Jurkat, Clone E6-1 (cell line): ENCODE results near the gene ANO10. TPM values are rescaled to one million over a fixed set of nuclear protein-coding genes. Genes with fewer than 3 reads are reported as not detected.
"Not testable (repeated sequence)": the region's sequence is repeated elsewhere in the genome, so short reads cannot be mapped to it uniquely, and the experiment has no call there.

ENCODE experiments used
- DNase-seq: peaks from one replicate; pipeline ENCODE4 v3.0.0-alpha.2; 2011; ENCODE audit warnings: low read depth, low spot score
- H3K4me3 ChIP-seq: 2 replicates; pipeline ENCODE4 v1.5.1; 2011; ENCODE audit warnings: mild to moderate bottlenecking, low read length, control low read depth, moderate library complexity
- polyA plus RNA-seq: library from polyadenylated mRNA; unstranded; fragments of >200 nt; gene quantifications from one replicate; pipeline ENCODE4 v1.2.1, GENCODE V29; 2012; ENCODE audit warnings: missing spikeins; ENCODE audit not compliant: insufficient read length, insufficient read depth

ANO10 gene, protein sequence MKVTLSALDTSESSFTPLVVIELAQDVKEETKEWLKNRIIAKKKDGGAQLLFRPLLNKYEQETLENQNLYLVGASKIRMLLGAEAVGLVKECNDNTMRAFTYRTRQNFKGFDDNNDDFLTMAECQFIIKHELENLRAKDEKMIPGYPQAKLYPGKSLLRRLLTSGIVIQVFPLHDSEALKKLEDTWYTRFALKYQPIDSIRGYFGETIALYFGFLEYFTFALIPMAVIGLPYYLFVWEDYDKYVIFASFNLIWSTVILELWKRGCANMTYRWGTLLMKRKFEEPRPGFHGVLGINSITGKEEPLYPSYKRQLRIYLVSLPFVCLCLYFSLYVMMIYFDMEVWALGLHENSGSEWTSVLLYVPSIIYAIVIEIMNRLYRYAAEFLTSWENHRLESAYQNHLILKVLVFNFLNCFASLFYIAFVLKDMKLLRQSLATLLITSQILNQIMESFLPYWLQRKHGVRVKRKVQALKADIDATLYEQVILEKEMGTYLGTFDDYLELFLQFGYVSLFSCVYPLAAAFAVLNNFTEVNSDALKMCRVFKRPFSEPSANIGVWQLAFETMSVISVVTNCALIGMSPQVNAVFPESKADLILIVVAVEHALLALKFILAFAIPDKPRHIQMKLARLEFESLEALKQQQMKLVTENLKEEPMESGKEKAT
- 10.8 TPM for polyA plus RNA-seq

DNA sequence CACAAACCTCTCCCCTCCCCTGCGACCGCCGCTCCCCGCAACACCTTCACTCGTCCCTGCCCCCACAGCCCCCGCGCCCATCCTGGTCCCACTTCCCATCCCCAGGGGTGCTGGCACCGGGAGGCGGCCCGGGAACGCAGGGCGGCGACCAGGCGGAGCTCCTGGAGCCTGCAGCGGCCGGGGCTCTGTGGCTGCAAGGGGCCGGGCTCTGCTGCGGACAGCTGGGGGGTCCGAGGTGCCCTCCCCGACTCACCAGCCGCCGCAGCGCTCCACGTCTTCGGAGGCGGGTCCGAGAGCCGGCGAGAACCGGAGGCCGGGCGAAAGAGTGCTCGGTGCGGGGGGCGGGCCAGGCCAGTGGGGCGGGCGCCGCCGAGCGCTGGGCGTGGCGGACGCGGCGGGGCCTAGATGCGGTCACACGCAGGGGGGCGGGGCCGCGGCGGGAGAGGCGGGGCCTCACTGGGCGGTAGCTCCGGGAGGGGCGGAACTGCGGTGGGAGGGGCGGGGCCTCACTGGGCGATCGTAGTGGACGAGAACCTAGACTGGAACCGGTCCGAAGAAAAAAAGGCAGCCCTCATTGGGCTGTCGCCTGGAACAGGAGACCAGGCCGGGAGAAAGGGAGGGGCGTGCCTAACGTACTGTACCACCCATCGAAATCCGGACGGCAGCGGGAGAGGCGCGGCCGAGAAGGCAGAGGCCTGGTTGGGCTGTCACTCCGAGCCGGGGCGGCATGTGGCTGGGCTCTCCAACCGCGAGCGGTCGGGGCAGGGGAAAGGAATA, at the start of gene ANO10:
Gene ANO10 (minus strand): TSS at position 356 of the 777 bp plus-strand sequence. CDS start 16,159 bp downstream, outside the sequence.
- peak within 1 kb of the TSS; percentile 63 for H3K4me3 ChIP-seq
- peak; percentile 89 for DNase-seq

- DNase-seq: no peak
- no peak overlapping the region for H3K4me3 ChIP-seq
These were observed 49.1 kb upstream of the ANO10 start for GRCh38 chr3:43670635-43671522.

DNA sequence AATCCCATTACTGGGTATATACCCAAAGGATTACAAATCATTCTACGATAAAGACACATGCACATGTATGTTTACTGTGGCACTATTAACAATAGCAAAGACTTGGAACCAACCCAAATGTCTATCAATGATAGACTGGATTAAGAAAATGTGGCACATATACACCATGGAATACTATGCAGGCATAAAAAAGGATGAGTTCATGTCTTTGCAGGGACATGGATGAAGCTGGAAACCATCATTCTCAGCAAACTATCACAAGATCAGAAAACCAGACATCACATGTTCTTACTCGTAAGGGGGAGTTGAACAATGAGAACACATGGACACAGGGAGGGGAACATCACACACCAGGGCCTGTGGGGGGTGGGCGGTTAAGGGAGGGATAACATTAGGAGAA, 43.2 kb upstream of the ANO10 start:
- DNase-seq, H3K4me3 ChIP-seq: not testable (repeated sequence)

DNA sequence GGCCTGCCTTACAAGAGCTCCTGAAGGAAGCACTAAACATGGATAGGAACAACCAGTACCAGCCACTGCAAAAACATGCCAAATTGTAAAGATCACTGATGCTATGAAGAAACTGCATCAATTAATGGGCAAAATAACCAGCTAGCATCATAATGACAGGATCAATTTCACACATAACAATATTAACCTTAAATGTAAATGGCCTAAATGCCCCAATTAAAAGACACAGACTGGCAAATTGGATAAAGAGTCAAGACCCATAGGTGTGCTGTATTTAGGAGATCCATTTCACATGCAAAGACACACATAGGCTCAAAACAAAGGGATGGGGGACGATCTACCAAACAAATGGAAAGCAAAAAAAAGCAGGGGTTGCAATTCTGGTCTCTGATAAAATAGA, 39.6 kb upstream of the ANO10 start:
- not testable (repeated sequence) for DNase-seq, H3K4me3 ChIP-seq

- no peak for DNase-seq
- no peak overlapping the region for H3K4me3 ChIP-seq
These were observed 37.6 kb upstream of the ANO10 start for GRCh38 chr3:43659250-43659880.

- not testable (repeated sequence) for H3K4me3 ChIP-seq, DNase-seq
These were observed 34.6 kb upstream of the ANO10 start for GRCh38 chr3:43656390-43656789.

DNA sequence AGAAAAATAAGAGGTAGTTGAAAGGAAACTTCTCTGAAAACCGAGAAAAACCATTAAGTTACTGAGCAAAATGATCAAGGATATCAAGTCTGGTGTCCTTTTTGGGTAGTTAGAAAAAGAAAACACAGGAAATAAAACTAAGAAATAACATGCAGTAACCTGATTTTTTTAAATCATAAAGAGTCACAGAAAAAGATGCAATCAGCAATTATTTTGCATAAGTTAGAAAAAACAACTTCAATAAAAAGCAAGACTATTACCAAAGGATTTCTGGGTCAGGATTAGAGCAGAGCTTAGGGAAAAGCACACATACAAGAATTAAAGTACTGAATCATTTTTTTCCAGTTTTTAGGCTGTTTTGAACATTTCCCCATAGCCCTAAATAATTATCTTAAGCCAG, 28.5 kb upstream of the ANO10 start:
- DNase-seq: no peak
- H3K4me3 ChIP-seq: no peak overlapping the region

DNA sequence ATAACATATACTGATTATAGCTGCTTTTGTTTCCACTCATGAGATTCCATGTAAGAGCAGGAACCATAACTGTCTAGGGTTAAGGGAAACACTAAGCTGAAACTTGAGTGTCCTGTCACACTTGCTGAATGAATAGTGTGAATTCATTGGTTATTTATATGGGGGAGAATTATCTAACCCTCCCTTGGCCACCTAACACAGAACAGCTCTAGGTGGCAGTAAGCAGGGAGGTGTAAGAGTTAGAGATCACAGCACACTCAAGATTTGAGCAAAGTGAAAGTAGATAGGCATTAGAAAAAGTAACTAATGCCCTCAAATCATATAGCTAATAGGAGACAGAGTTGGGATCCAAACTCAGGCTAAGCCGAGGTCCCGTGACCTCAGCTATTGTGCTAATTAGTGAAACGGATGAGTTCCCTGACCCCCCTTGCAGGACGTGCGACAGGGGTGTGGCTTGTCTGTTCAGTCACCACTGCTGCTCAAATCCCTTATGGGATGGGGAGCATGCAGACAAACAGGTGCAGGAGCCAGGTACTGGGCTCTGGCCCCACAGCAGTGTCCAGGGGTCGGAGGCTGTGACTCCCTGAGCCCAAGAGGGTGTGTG, 27.7 kb upstream of the ANO10 start:
- H3K4me3 ChIP-seq: no peak overlapping the region
- no peak for DNase-seq

DNA sequence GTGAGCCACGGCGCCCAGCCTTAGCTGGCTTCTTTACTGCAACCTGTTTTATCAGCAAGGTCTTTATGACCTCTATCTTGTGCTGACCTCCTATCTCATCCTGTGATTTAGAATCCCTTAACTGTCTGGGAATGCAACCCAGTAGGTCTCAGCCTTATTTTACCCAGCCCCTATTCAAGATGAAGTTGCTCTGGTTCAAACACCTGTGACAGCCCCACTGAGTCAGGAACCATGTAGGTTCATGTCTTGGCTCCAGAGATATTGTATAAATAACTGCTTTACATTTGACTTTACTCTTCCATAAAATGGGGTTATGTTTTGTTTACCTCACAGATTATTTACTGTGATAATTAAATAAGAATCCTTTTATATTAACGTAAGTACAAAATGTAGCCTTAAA, 27.1 kb upstream of the ANO10 start:
- no peak for DNase-seq

GRCh38 chr3:43647331-43648166, 25.7 kb upstream of the ANO10 start:
- H3K4me3 ChIP-seq: no peak overlapping the region

More for the DNA sequence above, 27.1 kb upstream of the ANO10 start:
- no peak overlapping the region for H3K4me3 ChIP-seq

DNA sequence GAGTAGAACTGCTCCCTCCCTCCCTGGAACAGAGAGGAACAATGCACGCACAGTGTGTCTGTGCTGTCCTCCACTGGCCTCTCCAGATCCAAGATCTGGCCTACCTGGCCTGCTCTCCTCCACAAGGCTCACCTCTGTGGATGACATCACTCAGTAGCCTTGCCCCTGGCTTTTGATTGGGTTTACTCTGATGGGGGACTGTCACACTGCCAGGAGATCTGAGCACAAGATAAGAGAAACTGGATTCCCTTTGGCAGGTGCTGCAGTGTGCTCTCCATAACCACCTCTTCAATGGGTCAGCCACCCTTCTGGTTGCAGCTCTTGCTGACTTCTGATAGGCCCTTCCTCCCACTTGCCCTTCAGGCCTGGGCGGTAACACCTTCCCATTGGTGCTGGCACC, 22.6 kb upstream of the ANO10 start:
- no peak overlapping the region for H3K4me3 ChIP-seq
- no peak for DNase-seq

More at GRCh38 chr3:43647331-43648166, 25.7 kb upstream of the ANO10 start:
- DNase-seq: no peak

DNA sequence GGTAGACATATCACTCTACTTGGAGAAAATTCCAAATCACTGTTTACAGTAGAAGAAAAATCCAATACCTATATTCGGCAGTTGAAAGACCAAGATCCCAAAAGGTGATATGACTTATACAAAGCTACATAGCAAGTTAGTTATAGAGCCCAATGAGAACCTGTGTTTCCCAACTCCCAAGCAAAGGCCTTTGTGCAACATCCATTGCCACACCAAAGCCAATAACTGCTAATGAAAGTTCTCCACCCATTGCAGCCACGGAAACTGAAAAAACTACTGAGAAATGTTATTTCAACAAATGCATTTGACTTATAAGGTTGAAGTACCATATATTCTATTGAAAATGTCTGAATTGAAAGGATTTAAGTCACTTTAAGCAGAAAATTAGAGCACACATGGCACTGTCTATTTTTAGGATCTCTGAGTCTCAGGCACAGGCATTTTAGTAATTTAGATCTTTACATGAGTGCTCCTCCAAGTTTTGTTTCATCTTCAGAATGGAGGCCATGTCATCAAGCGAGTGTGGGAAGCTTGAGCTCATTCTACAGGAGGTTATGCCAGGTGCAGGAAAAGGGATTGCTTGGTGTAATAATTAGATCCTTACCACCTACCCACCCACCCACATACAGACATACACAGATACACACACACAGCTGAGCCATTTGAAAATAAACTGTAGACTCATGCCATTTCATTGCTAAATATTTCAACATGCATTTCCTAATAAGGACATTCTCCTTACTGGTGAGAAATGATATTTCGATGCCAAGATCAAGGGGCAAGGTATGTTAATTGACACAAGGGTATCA, 19.7 kb upstream of the ANO10 start:
- no peak overlapping the region for H3K4me3 ChIP-seq
- DNase-seq: no peak

DNA sequence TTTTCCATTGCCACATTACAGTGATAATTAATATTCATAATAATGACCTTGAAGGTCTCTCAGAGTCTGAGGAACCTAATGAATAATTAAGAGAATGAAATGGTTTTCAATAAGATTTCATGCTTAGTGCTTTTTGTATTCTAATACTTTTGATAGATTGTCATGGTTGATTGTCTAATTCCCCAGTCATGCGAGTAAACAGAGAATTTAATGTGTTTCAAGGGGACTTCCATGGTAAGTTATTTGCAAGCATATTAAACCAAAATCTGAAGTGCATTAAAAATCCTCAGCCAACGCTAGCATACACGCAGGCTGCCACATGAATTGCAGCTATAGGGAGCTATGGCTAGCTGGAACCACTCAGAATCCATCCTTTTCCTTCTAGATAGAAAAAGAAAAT, 18.9 kb upstream of the ANO10 start:
- no peak overlapping the region for H3K4me3 ChIP-seq
- no peak for DNase-seq

- peak; percentile 16 for DNase-seq
- no peak overlapping the region for H3K4me3 ChIP-seq
These were observed 17.0 kb upstream of the ANO10 start for GRCh38 chr3:43638594-43639447.

- H3K4me3 ChIP-seq: no peak overlapping the region
- DNase-seq: no peak
These were observed 15.9 kb upstream of the ANO10 start for GRCh38 chr3:43637702-43638101.
